Stomach (tissue), 4 donors: ENCODE measurements around the gene DAG1.

Source experiments
- EP300 ChIP-seq: sonication (generic); formaldehyde crosslinking; IDR thresholded peaks from one replicate; pipeline ENCODE4 v1.6.1; 2017; ENCODE audit warnings: antibody characterized with exemption
- TF ChIP-seq, protein P1 (sequence below), 7 experiments: fragments of 450-650 bp in 4 of 7; fragments of 200-600 bp in 3 of 7; sonication (generic) in 3 of 7; IDR thresholded peaks; one replicate each; pipeline ENCODE4 v1.5.1; 2016 to 2019; ENCODE audit warnings: antibody characterized with exemption in 7 of 7, control low read depth in 2 of 7, mild to moderate bottlenecking in 1 of 7

DNA sequence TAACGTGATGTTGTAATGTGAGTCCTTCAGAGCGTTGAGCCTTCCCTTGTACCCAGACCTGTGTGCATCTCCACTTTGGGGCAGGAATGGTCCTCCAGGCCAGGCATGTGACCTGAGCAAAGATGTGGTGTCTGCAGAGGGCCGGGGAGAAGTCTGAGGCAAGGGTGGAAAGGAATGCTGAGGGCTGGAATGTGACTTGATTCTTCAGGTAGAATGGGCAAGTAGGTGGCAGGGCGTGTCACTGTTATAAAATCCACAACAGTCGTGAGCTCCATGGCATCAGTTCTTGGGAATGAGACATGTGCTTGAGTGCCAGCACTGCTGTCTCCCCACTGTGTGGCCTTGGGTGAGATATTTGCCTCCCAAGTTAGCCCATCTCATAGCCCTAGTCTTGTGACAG, 60.2 kb downstream of the DAG1 start:
- no peak for TF ChIP-seq EP300
- TF ChIP-seq, protein P1, sequence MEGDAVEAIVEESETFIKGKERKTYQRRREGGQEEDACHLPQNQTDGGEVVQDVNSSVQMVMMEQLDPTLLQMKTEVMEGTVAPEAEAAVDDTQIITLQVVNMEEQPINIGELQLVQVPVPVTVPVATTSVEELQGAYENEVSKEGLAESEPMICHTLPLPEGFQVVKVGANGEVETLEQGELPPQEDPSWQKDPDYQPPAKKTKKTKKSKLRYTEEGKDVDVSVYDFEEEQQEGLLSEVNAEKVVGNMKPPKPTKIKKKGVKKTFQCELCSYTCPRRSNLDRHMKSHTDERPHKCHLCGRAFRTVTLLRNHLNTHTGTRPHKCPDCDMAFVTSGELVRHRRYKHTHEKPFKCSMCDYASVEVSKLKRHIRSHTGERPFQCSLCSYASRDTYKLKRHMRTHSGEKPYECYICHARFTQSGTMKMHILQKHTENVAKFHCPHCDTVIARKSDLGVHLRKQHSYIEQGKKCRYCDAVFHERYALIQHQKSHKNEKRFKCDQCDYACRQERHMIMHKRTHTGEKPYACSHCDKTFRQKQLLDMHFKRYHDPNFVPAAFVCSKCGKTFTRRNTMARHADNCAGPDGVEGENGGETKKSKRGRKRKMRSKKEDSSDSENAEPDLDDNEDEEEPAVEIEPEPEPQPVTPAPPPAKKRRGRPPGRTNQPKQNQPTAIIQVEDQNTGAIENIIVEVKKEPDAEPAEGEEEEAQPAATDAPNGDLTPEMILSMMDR (IDR thresholded peaks at IDR 0.05) = no peak
